ENCODE data around the gene TP53I13. TPM values are rescaled to one million over a fixed set of nuclear protein-coding genes. Genes with fewer than 3 reads are reported as not detected.

Gene TP53I13
- total and polyA plus RNA-seq, 7 experiments from 2014 or later: 19.3 to 87.5 (median 61.7) TPM

- Histone ChIP-seq H3K9me3 (ENCODE audit: control insufficient read depth in 2 of 3, low read length in 3 of 3) (no peaks in the 10 kb centered on the region), H3K36me3 (ENCODE audit: control insufficient read depth in 2 of 3, insufficient read depth in 3 of 3, low read length in 3 of 3) (peaks cover 0 to 7% (median 0%) of the 10 kb centered on the region in 3 experiments), H3K27me3 (ENCODE audit: control insufficient read depth in 2 of 2, insufficient read depth in 2 of 2, low read length in 2 of 2) (no peaks in the 10 kb centered on the region), H3K27ac (ENCODE audit: low read depth, low read length) (peak overlapping the region; percentile 53), H3K4me3 (ENCODE audit: low read length) (peak overlapping the region; percentile 74), H3K4me1 (ENCODE audit: control insufficient read depth in 2 of 2, insufficient read depth in 2 of 2, low read length in 2 of 2) (peaks cover 9 to 30% of the 10 kb centered on the region in 2 donors)
- Mint-ChIP-seq H3K4me1 (peaks cover 14 to 45% (median 28%) of the 10 kb centered on the region in 7 donors), H3K27me3 (no peaks in the 10 kb centered on the region), H3K36me3 (peaks cover 0 to 18% (median 0%) of the 10 kb centered on the region in 5 donors), H3K9me3 (peaks cover 0 to 3% (median 0%) of the 10 kb centered on the region in 11 donors), H3K27ac (peak overlapping the region; percentile 13 to 95 (median 81)), H3K4me3 (peak overlapping the region; percentile 86 to 99 (median 90))
- intact Hi-C loops (cut with micrococcal nuclease): loop anchor here (1.0 to 10.0 kb wide), 7 partner anchors 29 to 919 kb away; partner anchors contain the start of genes PHF12 (in 2 of the 2), BLTP2 (in 1 of the 2), NUFIP2 (in 1 of the 2) and SSH2 (in 1 of the 2)
- ChIA-PET CTCF (interaction anchor here (0.5 to 1.3 kb wide), 6 partner anchors 15 to 419 kb away, joined by 3 to 9 read pairs (median 3); no protein-coding TSS in a partner anchor), POLR2A (interaction anchor here (0.5 to 6.0 kb wide), 6 partner anchors 10 to 616 kb away, joined by 4 to 59 read pairs (median 4); partner anchors contain the start of gene SSH2)
- ATAC-seq (peak; percentile 14), DNase-seq (peak in 6 of 9 donors; percentile 35 to 66 (median 42))
Observed at GRCh38 chr17:29565643-29566472, 2.6 kb upstream of the TP53I13 start.

DNA sequence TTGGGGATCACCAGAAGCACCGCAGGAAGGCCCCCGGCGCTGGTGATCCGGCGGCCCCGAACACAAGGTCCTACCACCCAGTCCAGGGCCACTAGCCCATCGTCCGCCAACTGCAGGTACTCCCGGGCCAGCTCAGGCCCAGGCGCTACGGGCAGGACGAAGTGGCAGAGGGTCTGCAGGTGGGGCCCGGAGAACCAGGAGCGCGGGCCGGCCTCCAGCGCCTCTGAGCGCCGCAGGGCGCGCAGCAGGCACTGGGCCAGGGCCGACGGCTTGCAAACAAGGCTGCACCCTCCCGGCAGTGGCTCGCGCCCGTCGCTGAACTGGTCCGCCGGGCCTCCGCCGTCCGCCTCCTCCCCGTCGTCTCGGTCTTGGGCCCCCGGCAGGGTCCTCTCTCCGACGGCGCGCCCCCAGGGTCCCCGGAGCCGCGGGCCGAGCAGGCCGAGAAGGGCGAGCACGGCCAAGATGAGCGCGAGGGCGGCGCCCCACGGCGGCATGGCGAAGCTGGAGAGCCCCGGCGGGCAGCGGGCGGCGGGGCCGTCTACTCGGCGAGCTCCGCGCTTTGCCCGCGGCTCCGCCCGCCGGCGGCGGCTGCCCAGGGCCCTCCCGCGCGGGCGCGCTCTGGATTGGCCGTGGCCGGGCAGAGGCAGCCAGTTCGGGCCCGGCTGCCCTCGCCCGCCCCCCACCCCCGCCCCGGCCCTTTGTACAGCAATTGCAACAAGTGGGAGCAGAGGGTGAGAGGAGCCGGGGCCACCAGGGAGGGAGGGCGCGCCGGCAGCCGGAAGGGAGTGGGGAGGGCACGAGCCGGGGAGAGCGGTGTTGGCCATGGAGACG, 1.8 kb upstream of the TP53I13 start, which contains the start of gene ABHD15:
TSS of gene ABHD15 (minus strand) at position 565 of the 831 bp plus-strand sequence. CDS start at position 494, 71 bp downstream.
- H3K27me3 Mint-ChIP-seq: no peaks in the 10 kb centered on the region
- peaks cover 0 to 17% (median 0%) of the 10 kb centered on the region in 5 donors for H3K36me3 Mint-ChIP-seq
- H3K27ac ChIP-seq (ENCODE audit: low read depth, low read length): peak within 1 kb of the TSS; percentile 78
- peaks cover 0 to 3% (median 0%) of the 10 kb centered on the region in 11 donors for H3K9me3 Mint-ChIP-seq
- H3K4me1 Mint-ChIP-seq: peaks cover 16 to 49% (median 36%) of the 10 kb centered on the region in 7 donors
- H3K36me3 ChIP-seq (ENCODE audit: control insufficient read depth in 2 of 3, insufficient read depth in 3 of 3, low read length in 3 of 3): peaks cover 0 to 4% (median 0%) of the 10 kb centered on the region in 3 experiments
- peak within 1 kb of the TSS; percentile 13 to 97 (median 89) for H3K27ac Mint-ChIP-seq
- H3K27me3 ChIP-seq (ENCODE audit: control insufficient read depth in 2 of 2, insufficient read depth in 2 of 2, low read length in 2 of 2): no peaks in the 10 kb centered on the region
- ChIA-PET CTCF (interaction anchor here (0.8 to 1.3 kb wide), 4 partner anchors 25 to 418 kb away, joined by 3 to 9 read pairs (median 3); no protein-coding TSS in a partner anchor), POLR2A (interaction anchor here (0.5 to 6.0 kb wide), 7 partner anchors 11 to 551 kb away, joined by 3 to 59 read pairs (median 4); partner anchors contain the start of genes SSH2 and TAOK1)
- peak; percentile 37 for ATAC-seq
- intact Hi-C loops (cut with micrococcal nuclease): loop anchor here (1.0 to 10.0 kb wide), 8 partner anchors 30 to 919 kb away; partner anchors contain the start of genes NUFIP2 (in 2 of the 2), PHF12 (in 2 of the 2), BLTP2 (in 1 of the 2) and SSH2 (in 1 of the 2)
- H3K4me3 Mint-ChIP-seq: peak within 1 kb of the TSS; percentile 88 to 99 (median 96)
- H3K4me3 ChIP-seq (ENCODE audit: low read length): peak within 1 kb of the TSS; percentile 89
- DNase-seq: peak in 8 of 9 donors; percentile 37 to 82 (median 54)
- peaks cover 12 to 30% of the 10 kb centered on the region in 2 donors for H3K4me1 ChIP-seq (ENCODE audit: control insufficient read depth in 2 of 2, insufficient read depth in 2 of 2, low read length in 2 of 2)
- H3K9me3 ChIP-seq (ENCODE audit: control insufficient read depth in 2 of 3, low read length in 3 of 3): no peaks in the 10 kb centered on the region

GRCh38 chr17:29567304-29567553, 1.3 kb upstream of the TP53I13 start:
- Mint-ChIP-seq H3K4me1 (peaks cover 16 to 45% (median 36%) of the 10 kb centered on the region in 7 donors), H3K27ac (peak overlapping the region in 3 of 9 donors; percentile 63 to 90 (median 88))
- H3K4me1 ChIP-seq (ENCODE audit: control insufficient read depth in 2 of 2, insufficient read depth in 2 of 2, low read length in 2 of 2): peaks cover 12 to 30% of the 10 kb centered on the region in 2 donors

GRCh38 chr17:29567554-29568330, 759 bp upstream of the TP53I13 start:
- POLR2A ChIA-PET: interaction anchor here (0.5 to 6.0 kb wide), 12 partner anchors 10 to 362 kb away, joined by 3 to 59 read pairs (median 4); partner anchors contain the start of genes SSH2 and TAOK1
- H3K36me3 Mint-ChIP-seq: peaks cover 0 to 9% (median 0%) of the 10 kb centered on the region in 5 donors
- H3K4me1 ChIP-seq (ENCODE audit: control insufficient read depth in 2 of 2, insufficient read depth in 2 of 2, low read length in 2 of 2): peaks cover 12 to 30% of the 10 kb centered on the region in 2 donors
- H3K27me3 ChIP-seq (ENCODE audit: control insufficient read depth in 2 of 2, insufficient read depth in 2 of 2, low read length in 2 of 2): no peaks in the 10 kb centered on the region
- H3K36me3 ChIP-seq (ENCODE audit: control insufficient read depth in 2 of 3, insufficient read depth in 3 of 3, low read length in 3 of 3): peaks cover 0 to 4% (median 0%) of the 10 kb centered on the region in 3 experiments
- intact Hi-C loops (cut with micrococcal nuclease): loop anchor here (1.0 to 10.0 kb wide), 15 partner anchors 13 to 920 kb away; partner anchors contain the start of genes GIT1 (in 2 of the 2), NUFIP2 (in 2 of the 2), PHF12 (in 2 of the 2) and TAOK1 (in 2 of the 2)
- DNase-seq: peak; percentile 56 to 82 (median 63)
- H3K9me3 ChIP-seq (ENCODE audit: control insufficient read depth in 2 of 3, low read length in 3 of 3): no peaks in the 10 kb centered on the region
- peak overlapping the region; percentile 82 to 97 (median 92) for H3K27ac Mint-ChIP-seq
- peak; percentile 74 for ATAC-seq
- peak overlapping the region; percentile 89 for H3K4me3 ChIP-seq (ENCODE audit: low read length)
- no peaks in the 10 kb centered on the region for H3K27me3 Mint-ChIP-seq
- peak overlapping the region; percentile 88 to 99 (median 95) for H3K4me3 Mint-ChIP-seq
- H3K27ac ChIP-seq (ENCODE audit: low read depth, low read length): peak overlapping the region; percentile 78
- CTCF ChIA-PET: interaction anchor here (0.6 to 1.5 kb wide), 4 partner anchors 34 to 358 kb away, joined by 3 to 5 read pairs (median 4); no protein-coding TSS in a partner anchor
- H3K4me1 Mint-ChIP-seq: peaks cover 16 to 41% (median 35%) of the 10 kb centered on the region in 7 donors
- peaks cover 0 to 3% (median 0%) of the 10 kb centered on the region in 11 donors for H3K9me3 Mint-ChIP-seq

More at GRCh38 chr17:29567304-29567553, 1.3 kb upstream of the TP53I13 start:
- H3K27me3 Mint-ChIP-seq: no peaks in the 10 kb centered on the region
- Histone ChIP-seq H3K9me3 (ENCODE audit: control insufficient read depth in 2 of 3, low read length in 3 of 3) (no peaks in the 10 kb centered on the region), H3K27ac (ENCODE audit: low read depth, low read length) (peak overlapping the region; percentile 78), H3K27me3 (ENCODE audit: control insufficient read depth in 2 of 2, insufficient read depth in 2 of 2, low read length in 2 of 2) (no peaks in the 10 kb centered on the region), H3K4me3 (ENCODE audit: low read length) (peak overlapping the region; percentile 89), H3K36me3 (ENCODE audit: control insufficient read depth in 2 of 3, insufficient read depth in 3 of 3, low read length in 3 of 3) (peaks cover 0 to 4% (median 0%) of the 10 kb centered on the region in 3 experiments)
- peaks cover 0 to 12% (median 0%) of the 10 kb centered on the region in 5 donors for H3K36me3 Mint-ChIP-seq
- H3K4me3 Mint-ChIP-seq: peak overlapping the region; percentile 76 to 99 (median 94)
- ATAC-seq (no peak), DNase-seq (no peak)
- ChIA-PET POLR2A (interaction anchor here (0.5 to 6.0 kb wide), 7 partner anchors 10 to 551 kb away, joined by 3 to 59 read pairs (median 4); partner anchors contain the start of gene TAOK1), CTCF (interaction anchor here (1.2 kb wide), 1 partner anchor 50 kb away, joined by 3 read pairs; no protein-coding TSS in a partner anchor)
- intact Hi-C loops (cut with micrococcal nuclease): loop anchor here (1.0 to 10.0 kb wide), 7 partner anchors 30 to 920 kb away; partner anchors contain the start of genes NUFIP2 (in 2 of the 2), PHF12 (in 2 of the 2), BLTP2 (in 1 of the 2) and SSH2 (in 1 of the 2)
- peaks cover 0 to 3% (median 0%) of the 10 kb centered on the region in 11 donors for H3K9me3 Mint-ChIP-seq

Measured in naive thymus-derived CD4-positive, alpha-beta T cell (primary cell).